GM23338 (cell line): ENCODE results near the gene NRIP1. TPM values are rescaled to one million over a fixed set of nuclear protein-coding genes. Genes with fewer than 3 reads are reported as not detected.

Experiments used
- ATAC-seq: fragments of 200-7000 bp; cut with Tn5 transposase; 3 replicates; pipeline ENCODE4 v1.9.1; 2020
- DNase-seq: peaks from one replicate; pipeline ENCODE4 v3.0.0-alpha.2; 2015; ENCODE audit warnings: low spot score
- H2AFZ ChIP-seq: fragments of 200-600 bp; sonication (generic); 2 replicates; pipeline ENCODE4 v1.8.0; 2016; ENCODE audit warnings: antibody characterized with exemption, mild to moderate bottlenecking, moderate library complexity
- H3F3A ChIP-seq: fragments of 200-600 bp; sonication (generic); replicated peaks from 2 replicates; pipeline ENCODE4 v1.8.0; 2017; ENCODE audit warnings: antibody characterized with exemption, mixed run types, low read depth
- H3K27ac ChIP-seq: fragments of 200-600 bp; sonication (generic); 2 replicates; pipeline ENCODE4 v1.6.1; 2016; ENCODE audit warnings: low read depth
- H3K27me3 ChIP-seq: fragments of 200-600 bp; sonication (generic); 2 replicates; pipeline ENCODE4 v1.8.0; 2016; ENCODE audit warnings: mild to moderate bottlenecking, mixed run types, moderate library complexity; ENCODE audit not compliant: insufficient read depth
- H3K36me3 ChIP-seq: fragments of 200-600 bp; sonication (generic); 2 replicates; pipeline ENCODE4 v1.8.0; 2016; ENCODE audit warnings: mild to moderate bottlenecking; ENCODE audit not compliant: insufficient read depth
- H3K4me1 ChIP-seq: fragments of 200-600 bp; sonication (generic); 2 replicates; pipeline ENCODE4 v1.8.0; 2016; ENCODE audit warnings: mild to moderate bottlenecking, moderate library complexity; ENCODE audit not compliant: insufficient read depth
- H3K4me2 ChIP-seq: fragments of 200-600 bp; sonication (generic); 2 replicates; pipeline ENCODE4 v1.7.1; 2017; ENCODE audit warnings: mixed run types
- H3K4me3 ChIP-seq: fragments of 200-600 bp; sonication (generic); 2 replicates; pipeline ENCODE4 v1.6.1; 2016; ENCODE audit warnings: mixed run types
- H3K79me2 ChIP-seq: fragments of 200-600 bp; sonication (generic); replicated peaks from 2 replicates; pipeline ENCODE4 v1.8.0; 2017; ENCODE audit warnings: mild to moderate bottlenecking; ENCODE audit not compliant: insufficient read depth
- H3K9me2 ChIP-seq: fragments of 200-600 bp; sonication (generic); 2 replicates; pipeline ENCODE4 v1.8.0; 2017; ENCODE audit not compliant: insufficient read depth
- H4K20me1 ChIP-seq: fragments of 200-600 bp; sonication (generic); replicated peaks from 2 replicates; pipeline ENCODE4 v1.8.0; 2017; ENCODE audit warnings: mild to moderate bottlenecking; ENCODE audit not compliant: insufficient read depth
- H3K27ac Mint-ChIP-seq: 2 replicates; pipeline ENCODE4 v1.8.0; 2020; ENCODE audit warnings: inconsistent platforms, mild to moderate bottlenecking, moderate library complexity, mixed read lengths
- H3K27me3 Mint-ChIP-seq: 3 replicates; pipeline ENCODE4 v1.8.0; 2022; ENCODE audit warnings: low read depth, mild to moderate bottlenecking, moderate library complexity, mixed read lengths, inconsistent platforms; ENCODE audit not compliant: insufficient read depth, poor library complexity
- H3K36me3 Mint-ChIP-seq: 3 replicates; pipeline ENCODE4 v1.8.0; 2021; ENCODE audit warnings: low read depth, mild to moderate bottlenecking, inconsistent platforms, moderate library complexity, mixed read lengths
- H3K4me1 Mint-ChIP-seq: 3 replicates; pipeline ENCODE4 v1.8.0; 2020; ENCODE audit warnings: mild to moderate bottlenecking, inconsistent platforms, mixed read lengths
- H3K4me3 Mint-ChIP-seq: 3 replicates; pipeline ENCODE4 v1.8.0; 2021; ENCODE audit warnings: moderate library complexity, mild to moderate bottlenecking, inconsistent platforms, mixed read lengths
- H3K9me3 Mint-ChIP-seq: 3 replicates; pipeline ENCODE4 v1.8.0; 2020; ENCODE audit warnings: moderate library complexity, mild to moderate bottlenecking, inconsistent platforms, mixed read lengths
- CREB1 ChIP-seq: fragments of 250-450 bp; sonication (Bioruptor Pico); IDR thresholded peaks from 2 replicates; pipeline ENCODE4 v1.5.0; 2020; ENCODE audit warnings: low read depth, mild to moderate bottlenecking, moderate library complexity
- EZH2 ChIP-seq: fragments of 200-600 bp; sonication (generic); IDR thresholded peaks from one replicate; pipeline ENCODE4 v1.8.0; 2017; ENCODE audit warnings: antibody characterized with exemption, mild to moderate bottlenecking, low read depth; ENCODE audit not compliant: unreplicated experiment
- JUNB ChIP-seq: IDR thresholded peaks from one replicate; pipeline ENCODE4 v1.6.1; 2016; ENCODE audit warnings: antibody characterized with exemption; ENCODE audit not compliant: unreplicated experiment
- NANOG ChIP-seq: IDR thresholded peaks from 2 replicates; pipeline ENCODE4 v1.6.1; 2016; ENCODE audit warnings: antibody characterized with exemption, borderline replicate concordance
- POLR2AphosphoS5 ChIP-seq: IDR thresholded peaks from 2 replicates; pipeline ENCODE4 v1.6.1; 2016; ENCODE audit warnings: antibody characterized with exemption, low read depth
- REST ChIP-seq: IDR thresholded peaks from one replicate; pipeline ENCODE4 v1.6.1; 2018; ENCODE audit warnings: antibody characterized with exemption; ENCODE audit not compliant: unreplicated experiment
- STAT1 ChIP-seq: IDR thresholded peaks from one replicate; pipeline ENCODE4 v1.6.1; 2016; ENCODE audit warnings: antibody characterized with exemption; ENCODE audit not compliant: unreplicated experiment
- ZNF114 ChIP-seq: fragments of 250-450 bp; sonication (Bioruptor Pico); IDR thresholded peaks from 2 replicates; pipeline ENCODE4 v1.5.0; 2020; ENCODE audit warnings: mild to moderate bottlenecking, moderate library complexity
- ZNF331 ChIP-seq: fragments of 250-450 bp; sonication (Bioruptor Pico); IDR thresholded peaks from 2 replicates; pipeline ENCODE4 v1.5.0; 2020; ENCODE audit warnings: low read depth, mild to moderate bottlenecking, moderate library complexity
- ZNF462 ChIP-seq: fragments of 250-450 bp; sonication (Bioruptor Pico); IDR thresholded peaks from 2 replicates; pipeline ENCODE4 v1.5.0; 2020; ENCODE audit warnings: mild to moderate bottlenecking, moderate library complexity
- polyA plus RNA-seq: library from polyadenylated mRNA; unstranded; fragments of >200 nt; fragmentation: Nextera tagmentation; extraction: Ambion mirVana; gene quantifications from 2 replicates; pipeline ENCODE4 v1.2.1, GENCODE V29; 2016
- total RNA-seq: library from RNA; depleted of rRNA; stranded (reverse); fragments of >200 nt; shearing (Covaris generic); gene quantifications from 2 replicates; pipeline ENCODE4 v1.2.3, GENCODE V29; 2014
- TF ChIP-seq, protein P1 (sequence below), 2 experiments: fragments of 200-600 bp in 1 of 2; sonication (generic) in 1 of 2; conservative IDR thresholded peaks; 2 replicates each; pipeline versions ENCODE4 v1.5.1 to v1.6.1; 2016 to 2017; ENCODE audit warnings: antibody characterized with exemption in 2 of 2, low read depth in 2 of 2, mild to moderate bottlenecking in 2 of 2, moderate library complexity in 1 of 2
- TF ChIP-seq, protein P2 (sequence below): IDR thresholded peaks from 2 replicates; pipeline ENCODE4 v1.6.1; 2016; ENCODE audit warnings: antibody characterized with exemption

Gene NRIP1
- total and polyA plus RNA-seq, 2 experiments from 2014 or later = 3.0 to 9.0 TPM

DNA sequence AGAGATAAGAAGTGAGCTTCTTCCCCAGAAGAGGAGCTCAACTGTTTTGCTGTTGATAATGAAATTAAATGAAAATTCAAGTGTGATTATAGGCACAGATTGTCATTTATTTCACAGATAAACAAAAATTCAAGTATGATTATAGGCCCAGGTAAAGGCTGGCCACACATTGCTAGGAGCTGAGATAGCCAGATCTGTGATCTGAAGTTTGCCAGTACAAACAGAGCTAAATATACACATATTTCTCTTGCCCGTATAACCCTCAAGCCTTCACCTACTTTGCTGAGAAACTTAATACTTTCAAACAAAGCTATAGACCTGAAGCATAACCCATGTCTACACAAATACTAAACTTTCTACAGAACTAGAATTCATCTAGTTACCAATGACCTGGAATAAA is 31.3 kb upstream of the NRIP1 start:
- Histone ChIP-seq H3K36me3 (no peaks in the 10 kb centered on the region), H3K27me3 (no peaks in the 10 kb centered on the region), H3K4me3 (no peak overlapping the region), H3K4me1 (no peaks in the 10 kb centered on the region; the same call in 1 of the 2 replicates), H2AFZ (peak overlapping the region; percentile 25; the same call in 1 of the 2 replicates), H4K20me1 (no peaks in the 10 kb centered on the region), H3K9me2 (no peaks in the 10 kb centered on the region), H3K27ac (no peak overlapping the region), H3K4me2 (no peak overlapping the region), H3K79me2 (no peaks in the 10 kb centered on the region), H3F3A (no peaks in the 10 kb centered on the region)
- Mint-ChIP-seq H3K9me3 (no peaks in the 10 kb centered on the region), H3K27ac (no peak overlapping the region), H3K27me3 (no peaks in the 10 kb centered on the region), H3K4me3 (no peak overlapping the region), H3K36me3 (no peaks in the 10 kb centered on the region), H3K4me1 (peaks cover 14% of the 10 kb centered on the region)
- DNase-seq = no peak
- no peak for ATAC-seq
- TF ChIP-seq ZNF331 (CRISPR knock-in tag) (no peak), EZH2 (no peak), ZNF114 (CRISPR knock-in tag) (no peak), REST (no peak), ZNF462 (CRISPR knock-in tag) (no peak), POLR2AphosphoS5 (no peak), STAT1 (no peak), NANOG (no peak), JUNB (no peak), CREB1 (no peak)
- TF ChIP-seq, protein P1, sequence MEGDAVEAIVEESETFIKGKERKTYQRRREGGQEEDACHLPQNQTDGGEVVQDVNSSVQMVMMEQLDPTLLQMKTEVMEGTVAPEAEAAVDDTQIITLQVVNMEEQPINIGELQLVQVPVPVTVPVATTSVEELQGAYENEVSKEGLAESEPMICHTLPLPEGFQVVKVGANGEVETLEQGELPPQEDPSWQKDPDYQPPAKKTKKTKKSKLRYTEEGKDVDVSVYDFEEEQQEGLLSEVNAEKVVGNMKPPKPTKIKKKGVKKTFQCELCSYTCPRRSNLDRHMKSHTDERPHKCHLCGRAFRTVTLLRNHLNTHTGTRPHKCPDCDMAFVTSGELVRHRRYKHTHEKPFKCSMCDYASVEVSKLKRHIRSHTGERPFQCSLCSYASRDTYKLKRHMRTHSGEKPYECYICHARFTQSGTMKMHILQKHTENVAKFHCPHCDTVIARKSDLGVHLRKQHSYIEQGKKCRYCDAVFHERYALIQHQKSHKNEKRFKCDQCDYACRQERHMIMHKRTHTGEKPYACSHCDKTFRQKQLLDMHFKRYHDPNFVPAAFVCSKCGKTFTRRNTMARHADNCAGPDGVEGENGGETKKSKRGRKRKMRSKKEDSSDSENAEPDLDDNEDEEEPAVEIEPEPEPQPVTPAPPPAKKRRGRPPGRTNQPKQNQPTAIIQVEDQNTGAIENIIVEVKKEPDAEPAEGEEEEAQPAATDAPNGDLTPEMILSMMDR (conservative IDR thresholded peaks at IDR 0.05; ENCODE audit: low read depth in 2 of 2) = no peak
- TF ChIP-seq, protein P2, sequence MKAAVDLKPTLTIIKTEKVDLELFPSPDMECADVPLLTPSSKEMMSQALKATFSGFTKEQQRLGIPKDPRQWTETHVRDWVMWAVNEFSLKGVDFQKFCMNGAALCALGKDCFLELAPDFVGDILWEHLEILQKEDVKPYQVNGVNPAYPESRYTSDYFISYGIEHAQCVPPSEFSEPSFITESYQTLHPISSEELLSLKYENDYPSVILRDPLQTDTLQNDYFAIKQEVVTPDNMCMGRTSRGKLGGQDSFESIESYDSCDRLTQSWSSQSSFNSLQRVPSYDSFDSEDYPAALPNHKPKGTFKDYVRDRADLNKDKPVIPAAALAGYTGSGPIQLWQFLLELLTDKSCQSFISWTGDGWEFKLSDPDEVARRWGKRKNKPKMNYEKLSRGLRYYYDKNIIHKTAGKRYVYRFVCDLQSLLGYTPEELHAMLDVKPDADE = no peak
